AG08396 (cell line): Measurements from ENCODE around the gene OSBPL10.

ENCODE experiments used
- DNase-seq: peaks from one replicate; pipeline ENCODE4 v3.0.0; 2012; ENCODE audit warnings: low spot score, mixed read lengths

OSBPL10 gene

DNA sequence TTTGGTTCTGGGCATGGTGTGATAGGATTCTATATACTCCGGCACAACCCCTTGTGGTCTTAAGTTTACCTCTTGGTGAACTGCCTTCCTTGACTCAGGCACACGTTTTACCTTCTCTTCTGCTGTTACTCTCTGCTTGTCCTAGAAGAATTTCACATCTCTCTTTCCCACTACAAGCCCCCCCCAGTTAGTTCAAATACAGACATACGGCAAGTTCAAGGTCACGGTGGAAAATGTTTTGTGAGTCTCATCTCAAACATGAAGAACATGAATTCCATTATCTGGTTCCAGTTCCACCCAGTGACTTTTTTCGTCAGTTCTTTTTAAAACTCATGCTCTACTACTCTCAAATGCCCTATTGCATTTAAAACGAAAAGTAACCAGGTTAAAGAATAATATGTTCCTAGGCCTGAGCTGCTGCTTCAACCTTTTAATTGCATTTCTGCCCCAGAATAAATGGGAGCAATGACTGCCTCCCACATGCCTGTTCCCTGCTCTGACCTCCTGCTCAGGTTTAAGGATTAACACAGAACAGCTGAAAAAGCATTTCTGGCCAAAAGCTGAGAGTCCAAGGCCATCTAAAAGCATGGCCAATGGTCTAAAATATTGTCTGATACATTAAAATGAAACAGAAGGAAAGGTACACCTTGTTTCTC, 132.8 kb downstream of the OSBPL10 start:
- DNase-seq = no peak

- DNase-seq = no peak
Measured at GRCh38 chr3:31847760-31848159, 133.3 kb downstream of the OSBPL10 start.

DNA sequence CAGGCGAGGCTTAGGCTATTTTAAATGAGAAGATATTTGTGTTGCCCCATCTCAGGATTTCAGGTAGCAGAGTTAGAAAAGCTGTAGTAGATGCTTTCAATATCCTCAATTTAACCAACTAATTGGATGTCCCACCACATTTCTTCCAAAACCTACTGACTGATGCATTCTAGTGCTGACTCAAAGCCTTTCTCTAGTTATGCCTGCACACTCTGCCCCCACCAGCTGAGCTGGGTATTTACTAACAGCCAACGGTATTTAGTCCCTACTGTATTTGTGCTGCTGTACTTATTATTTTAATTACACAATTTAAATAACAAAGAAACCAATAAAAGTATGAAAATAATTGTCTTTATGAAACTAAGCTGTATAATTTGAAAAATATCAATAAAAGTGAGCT, 139.5 kb downstream of the OSBPL10 start:
- DNase-seq = no peak

DNA sequence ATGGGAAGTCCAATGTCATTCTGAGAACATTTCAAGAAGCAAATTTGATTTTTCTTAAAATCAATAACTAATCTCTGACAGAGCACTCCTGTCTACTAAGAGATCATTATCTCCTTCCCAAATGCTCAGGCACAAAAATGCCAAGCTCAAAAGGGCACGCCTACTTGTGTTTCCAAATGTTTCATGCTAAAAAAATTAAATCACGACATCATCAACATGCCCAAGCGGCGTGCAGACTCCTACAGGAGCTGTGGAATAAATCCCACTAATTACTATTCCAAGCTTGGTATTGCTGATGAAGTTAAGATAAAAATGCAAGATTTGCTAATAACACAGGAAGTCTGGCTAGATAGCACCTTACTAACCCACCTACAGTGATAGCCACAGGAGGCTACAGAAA, 140.8 kb downstream of the OSBPL10 start:
- DNase-seq = no peak

GRCh38 chr3:31839144-31839917, 141.7 kb downstream of the OSBPL10 start:
- no peak for DNase-seq

GRCh38 chr3:31836131-31837075, 144.7 kb downstream of the OSBPL10 start:
- no peak for DNase-seq

- DNase-seq = no peak
Measured at GRCh38 chr3:31833391-31834190, 147.5 kb downstream of the OSBPL10 start.

- no peak for DNase-seq
Measured at GRCh38 chr3:31832551-31832950, 148.5 kb downstream of the OSBPL10 start.

GRCh38 chr3:31831591-31831990, 149.5 kb downstream of the OSBPL10 start:
- no peak for DNase-seq

- no peak for DNase-seq
Measured at GRCh38 chr3:31829826-31830426, 151.1 kb downstream of the OSBPL10 start.

GRCh38 chr3:31829010-31829409, 152.1 kb downstream of the OSBPL10 start:
- no peak for DNase-seq

- DNase-seq = no peak
Measured at GRCh38 chr3:31828007-31828406, 153.1 kb downstream of the OSBPL10 start.

DNA sequence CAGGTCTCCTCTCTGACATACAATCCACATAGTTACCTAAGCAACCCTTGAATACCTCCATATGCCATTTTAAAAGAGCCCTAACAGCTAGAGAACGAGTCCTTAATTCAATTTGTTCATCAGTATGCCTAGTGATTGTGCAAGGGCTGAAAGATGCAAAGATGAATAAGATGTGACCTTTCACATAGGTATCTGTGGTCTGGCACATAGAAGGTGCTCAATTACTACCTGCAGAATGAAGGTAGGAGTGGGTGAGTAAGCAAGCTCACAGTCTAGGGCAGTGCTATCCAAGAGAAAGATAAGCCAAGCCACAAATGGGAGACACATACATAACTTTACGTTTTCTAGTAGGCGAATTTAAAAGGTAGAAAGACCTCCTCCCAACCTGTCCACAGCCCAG, 157.9 kb downstream of the OSBPL10 start:
- no peak for DNase-seq

- DNase-seq = no peak
Measured at GRCh38 chr3:31821118-31821517, 159.9 kb downstream of the OSBPL10 start.

DNA sequence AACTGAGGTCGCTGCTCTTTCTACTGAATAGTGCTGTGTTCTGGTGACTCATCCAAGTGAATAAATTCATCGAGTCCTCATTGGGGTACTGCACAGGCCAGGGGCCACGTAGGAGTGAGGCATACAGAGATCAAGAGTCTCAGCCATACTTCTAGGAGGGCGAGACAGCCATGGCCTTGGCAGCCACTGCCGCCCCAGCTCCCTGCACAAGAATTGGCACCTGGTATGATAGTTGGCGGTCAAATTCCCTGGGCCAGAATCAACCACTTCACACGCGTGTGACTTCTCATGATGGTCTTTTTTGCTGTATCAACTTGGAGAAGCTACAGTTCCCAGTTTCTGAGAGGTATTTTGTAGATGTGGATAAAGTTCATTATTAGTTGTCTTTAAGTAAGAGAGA, 161.6 kb downstream of the OSBPL10 start:
- no peak for DNase-seq

GRCh38 chr3:31817411-31817966, 163.6 kb downstream of the OSBPL10 start:
- no peak for DNase-seq

DNA sequence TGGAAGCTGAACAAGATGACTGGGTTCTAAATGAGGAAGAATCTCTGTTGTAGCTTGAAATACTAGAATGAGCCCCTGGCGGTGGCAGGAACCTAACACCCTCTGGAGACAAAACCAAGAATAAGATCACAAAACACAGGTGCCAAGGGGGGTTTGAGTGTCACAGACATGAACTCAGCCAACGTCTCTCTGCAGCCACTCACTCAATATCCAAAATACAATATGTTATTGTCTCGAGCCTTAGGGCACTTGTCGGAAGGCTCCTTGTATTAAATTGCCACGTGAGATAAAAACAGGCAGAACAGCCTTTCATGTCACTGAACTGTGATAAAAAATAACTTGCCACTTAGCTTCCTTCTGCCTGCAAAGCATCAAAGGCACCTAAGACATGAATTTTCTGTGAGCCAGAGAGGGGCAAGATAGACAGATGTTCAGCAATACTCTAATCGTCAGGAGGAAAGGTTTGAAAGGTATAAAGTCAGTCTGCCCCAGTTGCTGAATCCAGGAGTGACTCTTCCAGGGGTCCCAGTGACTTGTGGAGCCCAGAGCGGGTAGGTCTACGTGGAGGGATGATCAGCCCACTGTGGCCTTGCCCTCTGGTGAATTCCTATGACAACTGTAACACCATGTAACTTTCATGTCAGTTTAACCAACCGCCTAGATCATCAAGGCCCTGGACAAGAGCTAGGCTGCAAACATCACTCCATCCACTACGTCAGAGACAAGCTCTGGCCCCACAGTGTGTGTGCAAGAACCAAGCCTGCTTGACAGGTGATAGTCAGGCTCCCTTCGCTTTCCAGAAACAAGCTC, 165.2 kb downstream of the OSBPL10 start:
- DNase-seq = no peak

DNA sequence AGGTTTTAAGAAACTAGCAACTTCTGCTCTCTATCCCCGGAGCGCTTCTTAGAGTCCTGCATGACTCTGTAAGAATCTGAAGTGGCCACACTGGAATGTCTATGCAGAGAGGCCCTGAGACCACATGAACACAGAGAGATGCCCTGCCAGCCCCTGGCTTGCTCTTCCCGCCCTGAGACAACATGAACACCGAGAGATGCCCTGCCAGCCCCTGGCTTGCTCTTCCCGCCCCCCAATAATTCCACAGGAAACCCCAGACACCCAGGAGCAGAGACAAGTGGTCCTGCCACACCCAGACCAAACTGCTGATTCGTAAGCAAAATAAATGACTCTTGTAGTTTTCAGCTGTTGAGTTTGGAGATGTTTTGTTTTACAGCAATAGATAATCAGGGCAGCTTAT, 166.1 kb downstream of the OSBPL10 start:
- no peak for DNase-seq

- no peak for DNase-seq
Measured at GRCh38 chr3:31813686-31814085, 167.4 kb downstream of the OSBPL10 start.

DNA sequence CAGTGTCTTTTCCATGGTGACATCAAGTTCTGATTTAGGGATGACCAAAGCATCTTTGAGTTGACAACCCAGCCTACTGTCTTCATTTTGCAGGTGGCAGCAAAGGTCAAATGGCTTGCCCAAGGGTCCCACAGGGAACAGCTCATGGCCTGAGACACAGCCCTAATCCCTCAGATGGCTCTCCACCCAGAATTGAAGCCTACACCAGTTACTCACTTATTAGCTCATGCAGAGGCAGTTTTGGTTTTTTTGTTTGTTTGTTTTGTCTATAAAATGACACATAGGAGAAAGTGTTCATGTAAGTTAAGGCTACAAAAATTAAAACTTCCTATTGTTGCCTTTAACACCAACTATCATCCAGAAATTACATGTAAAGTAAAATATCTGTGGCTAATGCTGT, 167.9 kb downstream of the OSBPL10 start:
- DNase-seq = no peak
